Large intestine (tissue), 3 donors: ENCODE results near the gene LRRC28. TPM values are rescaled to one million over a fixed set of nuclear protein-coding genes. Genes with fewer than 3 reads are reported as not detected.

ENCODE experiments used
- DNase-seq, 2 donors: peaks; one replicate each; pipeline versions ENCODE4 v3.0.0 to v3.0.0-alpha.2; 2013
- H3K27ac ChIP-seq: one replicate; pipeline ENCODE4 v1.5.1; 2013; ENCODE audit warnings: low read length
- H3K27me3 ChIP-seq: 2 replicates; pipeline ENCODE4 v1.6.1; 2013; ENCODE audit warnings: low read length; ENCODE audit not compliant: control insufficient read depth, insufficient read depth
- H3K36me3 ChIP-seq: 2 replicates; pipeline ENCODE4 v1.6.1; 2013; ENCODE audit warnings: low read length; ENCODE audit not compliant: control insufficient read depth, insufficient read depth
- H3K4me1 ChIP-seq: one replicate; pipeline ENCODE4 v1.6.1; 2013; ENCODE audit warnings: low read length; ENCODE audit not compliant: control insufficient read depth, insufficient read depth
- H3K4me3 ChIP-seq: one replicate; pipeline ENCODE4 v1.5.1; 2013; ENCODE audit warnings: low read length
- H3K9me3 ChIP-seq: one replicate; pipeline ENCODE4 v1.6.1; 2013; ENCODE audit warnings: mild to moderate bottlenecking, low read depth, low read length, moderate library complexity; ENCODE audit not compliant: control insufficient read depth
- WGBS: methylation state at CpG from one replicate; pipeline ENCODE4 v1.1.5; 2013; ENCODE audit warnings: low lambda C conversion rate; ENCODE audit not compliant: insufficient coverage; 5-methylcytosine and 5-hydroxymethylcytosine counted together
- polyA plus RNA-seq: library from polyadenylated mRNA; unstranded; fragments of 120-200 nt; gene quantifications from one replicate; pipeline ENCODE4 v1.2.1, GENCODE V29; 2013

Gene LRRC28
- polyA plus RNA-seq, 1 donor = 40.4 TPM

GRCh38 chr15:99335508-99335907, 84.2 kb downstream of the LRRC28 start:
- no peaks in the 10 kb centered on the region for H3K27me3 ChIP-seq
- no peak overlapping the region for H3K4me3 ChIP-seq
- DNase-seq = no peak
- H3K36me3 ChIP-seq = peaks cover 28% of the 10 kb centered on the region
- H3K4me1 ChIP-seq = no peaks in the 10 kb centered on the region
- H3K27ac ChIP-seq = no peak overlapping the region
- no peaks in the 10 kb centered on the region for H3K9me3 ChIP-seq

GRCh38 chr15:99336794-99337193, 85.5 kb downstream of the LRRC28 start:
- Histone ChIP-seq H3K4me3 (no peak overlapping the region), H3K4me1 (no peaks in the 10 kb centered on the region), H3K36me3 (peaks cover 28% of the 10 kb centered on the region), H3K27ac (no peak overlapping the region), H3K9me3 (no peaks in the 10 kb centered on the region), H3K27me3 (no peaks in the 10 kb centered on the region)
- DNase-seq = no peak
- WGBS = 100% methylated on average over 1 of the region's 1 CpG

GRCh38 chr15:99340347-99340746, 89.1 kb downstream of the LRRC28 start:
- H3K27ac ChIP-seq = no peak overlapping the region
- no peaks in the 10 kb centered on the region for H3K4me1 ChIP-seq
- WGBS = 44% methylated on average over 1 of the region's 3 CpGs
- no peak overlapping the region for H3K4me3 ChIP-seq
- H3K27me3 ChIP-seq = no peaks in the 10 kb centered on the region
- peaks cover 25% of the 10 kb centered on the region for H3K36me3 ChIP-seq
- no peaks in the 10 kb centered on the region for H3K9me3 ChIP-seq
- DNase-seq = peak; percentile 18 to 60

- no peak overlapping the region for H3K27ac ChIP-seq
- no peak for DNase-seq
These were observed 90.5 kb downstream of the LRRC28 start for GRCh38 chr15:99341786-99342185.

GRCh38 chr15:99343208-99343607, 91.9 kb downstream of the LRRC28 start:
- Histone ChIP-seq H3K27ac (no peak overlapping the region), H3K27me3 (no peaks in the 10 kb centered on the region), H3K9me3 (no peaks in the 10 kb centered on the region), H3K4me3 (no peak overlapping the region), H3K4me1 (no peaks in the 10 kb centered on the region), H3K36me3 (peaks cover 5% of the 10 kb centered on the region)
- no peak for DNase-seq

More at GRCh38 chr15:99341786-99342185, 90.5 kb downstream of the LRRC28 start:
- Histone ChIP-seq H3K36me3 (peaks cover 16% of the 10 kb centered on the region), H3K4me1 (no peaks in the 10 kb centered on the region), H3K4me3 (no peak overlapping the region), H3K27me3 (no peaks in the 10 kb centered on the region), H3K9me3 (no peaks in the 10 kb centered on the region)
- no CpG with 5 or more reads among the region's 1 CpG for WGBS

- H3K27me3 ChIP-seq = no peaks in the 10 kb centered on the region
- no peak overlapping the region for H3K4me3 ChIP-seq
- H3K27ac ChIP-seq = no peak overlapping the region
- DNase-seq = no peak
- no peaks in the 10 kb centered on the region for H3K4me1 ChIP-seq
- no CpG with 5 or more reads among the region's 9 CpGs for WGBS
- H3K9me3 ChIP-seq = no peaks in the 10 kb centered on the region
- peaks cover 4% of the 10 kb centered on the region for H3K36me3 ChIP-seq
These were observed 92.7 kb downstream of the LRRC28 start for GRCh38 chr15:99343881-99344551.

- Histone ChIP-seq H3K36me3 (peaks cover 4% of the 10 kb centered on the region), H3K4me1 (no peaks in the 10 kb centered on the region), H3K4me3 (no peak overlapping the region), H3K27ac (no peak overlapping the region), H3K9me3 (no peaks in the 10 kb centered on the region), H3K27me3 (no peaks in the 10 kb centered on the region)
- DNase-seq = no peak
- WGBS = no CpG with 5 or more reads among the region's 2 CpGs
These were observed 93.4 kb downstream of the LRRC28 start for GRCh38 chr15:99344639-99345038.

GRCh38 chr15:99345242-99345641, 94.0 kb downstream of the LRRC28 start:
- Histone ChIP-seq H3K9me3 (no peaks in the 10 kb centered on the region), H3K27ac (no peak overlapping the region), H3K4me1 (no peaks in the 10 kb centered on the region), H3K4me3 (no peak overlapping the region), H3K36me3 (peaks cover 4% of the 10 kb centered on the region), H3K27me3 (no peaks in the 10 kb centered on the region)
- DNase-seq = no peak
- 83% methylated on average over 1 of the region's 2 CpGs for WGBS

- H3K36me3 ChIP-seq = peaks cover 4% of the 10 kb centered on the region
- DNase-seq = no peak
- H3K4me3 ChIP-seq = no peak overlapping the region
- H3K27me3 ChIP-seq = no peaks in the 10 kb centered on the region
- no peak overlapping the region for H3K27ac ChIP-seq
- 100% methylated on average over 1 of the region's 3 CpGs for WGBS
- H3K9me3 ChIP-seq = no peaks in the 10 kb centered on the region
- H3K4me1 ChIP-seq = no peaks in the 10 kb centered on the region
These were observed 94.7 kb downstream of the LRRC28 start for GRCh38 chr15:99345832-99346462.

- Histone ChIP-seq H3K4me1 (no peaks in the 10 kb centered on the region), H3K36me3 (peaks cover 4% of the 10 kb centered on the region), H3K27ac (no peak overlapping the region), H3K27me3 (no peaks in the 10 kb centered on the region), H3K4me3 (no peak overlapping the region), H3K9me3 (no peaks in the 10 kb centered on the region)
- no CpG with 5 or more reads among the region's 1 CpG for WGBS
- DNase-seq = no peak
These were observed 96.3 kb downstream of the LRRC28 start for GRCh38 chr15:99347574-99347973.

- Histone ChIP-seq H3K4me1 (no peaks in the 10 kb centered on the region), H3K27me3 (no peaks in the 10 kb centered on the region), H3K4me3 (no peak overlapping the region), H3K36me3 (peaks cover 9% of the 10 kb centered on the region), H3K27ac (no peak overlapping the region), H3K9me3 (no peaks in the 10 kb centered on the region)
- DNase-seq = no peak
- WGBS = 100% methylated on average over 2 of the region's 3 CpGs
These were observed 97.1 kb downstream of the LRRC28 start for GRCh38 chr15:99348412-99348811.
